IPS-20b (cell line): ENCODE results near the gene FBLN2.

Experiments
- H3K27ac ChIP-seq: one replicate; pipeline ENCODE4 v1.5.1; 2013; ENCODE audit warnings: low read length
- H3K27me3 ChIP-seq: 2 replicates; pipeline ENCODE4 v1.6.1; 2013; ENCODE audit warnings: mild to moderate bottlenecking, low read length, inconsistent platforms; ENCODE audit not compliant: insufficient read depth
- H3K36me3 ChIP-seq: 2 replicates; pipeline ENCODE4 v1.6.1; 2013; ENCODE audit warnings: low read depth, mild to moderate bottlenecking, inconsistent platforms, low read length, moderate library complexity; ENCODE audit not compliant: insufficient read depth
- H3K4me1 ChIP-seq: 2 replicates; pipeline ENCODE4 v1.6.1; 2013; ENCODE audit warnings: mild to moderate bottlenecking, control low read depth, inconsistent platforms, low read length, moderate library complexity; ENCODE audit not compliant: insufficient read depth
- H3K4me3 ChIP-seq: 2 replicates; pipeline ENCODE4 v1.5.1; 2013; ENCODE audit warnings: mild to moderate bottlenecking, low read length, inconsistent platforms
- H3K9ac ChIP-seq: 2 replicates; pipeline ENCODE4 v1.6.1; 2013; ENCODE audit warnings: low read depth, mild to moderate bottlenecking, inconsistent platforms, low read length, moderate library complexity
- H3K9me3 ChIP-seq: 2 replicates; pipeline ENCODE4 v1.6.1; 2013; ENCODE audit warnings: mild to moderate bottlenecking, low read depth, low read length, inconsistent platforms; ENCODE audit not compliant: insufficient read depth

FBLN2 gene

DNA sequence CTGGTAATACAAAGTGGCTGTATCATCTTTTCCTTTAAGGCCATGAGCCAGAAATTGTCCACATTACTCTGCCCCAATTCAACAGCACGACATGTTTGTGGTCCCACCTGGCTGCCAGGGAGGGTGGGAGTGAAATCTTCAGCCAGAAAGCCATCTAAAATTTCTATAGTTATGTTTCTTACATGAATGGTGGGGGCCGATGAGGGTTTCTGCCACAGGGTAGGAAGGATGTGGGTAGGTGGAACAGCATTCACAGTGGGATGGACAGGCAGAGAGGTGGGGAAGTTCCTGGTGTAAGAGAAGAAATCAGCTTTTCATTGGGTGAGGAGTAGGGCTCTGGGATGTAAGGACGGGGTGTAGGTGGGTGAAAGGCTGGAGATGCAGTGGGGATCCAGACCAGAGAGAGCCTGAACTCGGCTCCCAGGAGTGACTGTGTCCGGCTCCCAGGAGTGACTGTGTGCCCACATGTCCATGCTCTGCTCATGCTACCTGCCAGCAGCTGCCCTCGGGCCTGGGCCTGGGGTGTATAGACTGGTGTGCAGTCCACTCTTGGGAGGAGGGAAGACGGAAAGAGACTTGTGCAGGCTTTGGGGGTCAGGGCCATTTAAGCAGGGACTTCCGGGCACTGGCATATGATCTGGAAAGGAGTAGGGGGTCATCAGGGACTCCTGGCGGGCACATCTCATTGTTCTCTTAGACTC is 3.8 kb upstream of the FBLN2 start:
- Histone ChIP-seq H3K9ac (no peak overlapping the region), H3K27ac (no peak overlapping the region), H3K4me3 (no peak overlapping the region), H3K36me3 (no peaks in the 10 kb centered on the region), H3K9me3 (peaks cover 12% of the 10 kb centered on the region; the same call in 1 of the 2 replicates), H3K27me3 (peaks cover 21% of the 10 kb centered on the region), H3K4me1 (peaks cover 6% of the 10 kb centered on the region; the same call in 1 of the 2 replicates)

DNA sequence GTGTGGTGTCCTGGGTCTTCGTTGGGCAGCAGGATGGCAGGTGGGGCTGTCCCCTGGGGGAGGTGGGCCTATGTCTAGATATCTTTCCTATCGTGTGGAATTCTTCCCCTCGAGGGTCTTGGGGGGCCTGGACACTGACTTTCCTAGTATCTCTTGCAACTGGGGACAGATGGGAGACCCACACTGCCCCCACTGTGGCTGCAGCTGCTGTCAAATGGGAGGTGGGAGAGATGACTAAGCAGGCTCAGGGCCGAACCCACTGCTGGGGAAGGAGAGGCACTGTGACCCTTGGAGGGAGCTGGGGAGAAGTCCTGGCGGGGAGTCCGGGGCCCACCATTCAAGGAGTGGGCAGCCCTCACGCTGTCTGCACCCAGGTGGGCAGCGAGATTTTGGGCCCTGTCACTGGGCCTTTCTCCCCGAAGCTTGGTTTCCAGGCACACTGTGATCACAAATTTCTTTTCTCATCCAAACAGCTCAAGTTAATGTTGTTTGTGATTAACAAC is 2.9 kb upstream of the FBLN2 start:
- Histone ChIP-seq H3K27me3 (peaks cover 23% of the 10 kb centered on the region), H3K9me3 (peaks cover 12% of the 10 kb centered on the region; the same call in 1 of the 2 replicates), H3K27ac (no peak overlapping the region), H3K4me1 (peaks cover 6% of the 10 kb centered on the region; the same call in 1 of the 2 replicates), H3K4me3 (no peak overlapping the region), H3K9ac (no peak overlapping the region), H3K36me3 (no peaks in the 10 kb centered on the region)

DNA sequence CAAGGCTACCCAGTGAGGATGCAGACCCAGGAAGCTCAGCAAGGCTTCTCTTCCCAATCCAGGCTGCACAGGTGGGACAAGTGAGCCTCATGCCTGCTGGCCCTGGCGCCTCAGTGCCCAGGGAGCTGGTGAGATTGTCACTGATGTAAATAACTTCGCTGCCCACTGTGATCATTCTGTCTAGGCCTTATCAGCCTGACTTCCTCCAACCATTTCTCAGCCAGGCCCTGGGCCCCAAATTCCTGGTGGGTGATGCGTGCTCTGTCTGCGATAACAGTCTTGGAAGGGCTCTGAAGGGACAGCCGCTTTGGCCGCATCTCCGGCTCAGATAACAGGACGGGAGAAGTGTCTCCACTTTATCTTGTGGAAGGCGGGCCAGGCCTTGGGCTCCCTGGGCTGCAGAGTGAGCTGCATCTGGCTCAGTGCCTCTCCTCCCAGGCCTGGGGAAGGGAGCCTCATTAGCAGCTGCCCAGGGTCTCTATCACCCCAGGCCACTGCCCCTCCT is 2.2 kb upstream of the FBLN2 start:
- no peak overlapping the region for H3K4me3 ChIP-seq
- peaks cover 8% of the 10 kb centered on the region; the same call in 1 of the 2 replicates for H3K9me3 ChIP-seq
- H3K36me3 ChIP-seq, result no peaks in the 10 kb centered on the region
- H3K27ac ChIP-seq, result no peak overlapping the region
- peaks cover 23% of the 10 kb centered on the region for H3K27me3 ChIP-seq
- H3K9ac ChIP-seq, result no peak overlapping the region
- H3K4me1 ChIP-seq, result peaks cover 6% of the 10 kb centered on the region; the same call in 1 of the 2 replicates

DNA sequence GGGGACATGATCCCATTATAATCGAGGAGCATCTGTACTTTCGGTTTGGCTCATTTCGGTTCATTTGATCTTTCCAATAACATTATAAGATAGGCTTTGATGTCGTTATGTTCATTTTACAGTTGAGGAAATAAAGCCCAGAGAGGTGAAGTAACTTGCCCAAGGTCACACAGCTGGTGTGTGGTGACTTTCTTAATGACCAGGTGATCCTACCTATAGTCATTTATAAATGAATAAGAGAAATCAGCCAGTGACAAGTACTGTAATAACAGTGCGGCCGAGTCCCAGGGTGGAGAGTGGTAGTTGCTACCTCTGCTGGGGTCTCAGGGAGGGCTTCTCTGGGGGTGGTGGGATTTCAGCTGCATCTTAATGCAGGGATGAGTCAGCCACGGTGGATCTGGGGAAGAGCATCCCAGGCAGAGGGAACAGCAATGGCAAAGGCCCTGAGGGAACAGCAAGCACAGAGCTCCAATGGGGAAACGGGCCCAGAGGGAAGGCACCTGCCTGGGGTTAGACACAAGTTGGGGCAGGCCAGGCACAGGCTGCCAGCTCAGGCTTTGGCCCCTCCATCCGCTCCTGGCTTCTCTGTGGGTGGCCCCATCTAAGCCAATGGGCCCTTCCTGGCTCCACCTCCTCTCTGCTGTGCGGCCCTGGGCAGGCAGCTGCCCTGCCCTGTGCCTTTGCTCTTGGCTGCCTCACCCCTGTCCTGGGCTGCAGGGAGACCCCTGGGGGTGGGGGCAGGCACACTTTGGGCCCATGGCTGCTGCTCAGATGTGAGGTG is 1.1 kb upstream of the FBLN2 start:
- no peaks in the 10 kb centered on the region for H3K36me3 ChIP-seq
- no peak overlapping the region for H3K9ac ChIP-seq
- H3K27ac ChIP-seq, result no peak overlapping the region
- H3K4me1 ChIP-seq, result peaks cover 6% of the 10 kb centered on the region; the same call in 1 of the 2 replicates
- H3K4me3 ChIP-seq, result no peak overlapping the region
- no peaks in the 10 kb centered on the region for H3K9me3 ChIP-seq
- peaks cover 23% of the 10 kb centered on the region for H3K27me3 ChIP-seq

DNA sequence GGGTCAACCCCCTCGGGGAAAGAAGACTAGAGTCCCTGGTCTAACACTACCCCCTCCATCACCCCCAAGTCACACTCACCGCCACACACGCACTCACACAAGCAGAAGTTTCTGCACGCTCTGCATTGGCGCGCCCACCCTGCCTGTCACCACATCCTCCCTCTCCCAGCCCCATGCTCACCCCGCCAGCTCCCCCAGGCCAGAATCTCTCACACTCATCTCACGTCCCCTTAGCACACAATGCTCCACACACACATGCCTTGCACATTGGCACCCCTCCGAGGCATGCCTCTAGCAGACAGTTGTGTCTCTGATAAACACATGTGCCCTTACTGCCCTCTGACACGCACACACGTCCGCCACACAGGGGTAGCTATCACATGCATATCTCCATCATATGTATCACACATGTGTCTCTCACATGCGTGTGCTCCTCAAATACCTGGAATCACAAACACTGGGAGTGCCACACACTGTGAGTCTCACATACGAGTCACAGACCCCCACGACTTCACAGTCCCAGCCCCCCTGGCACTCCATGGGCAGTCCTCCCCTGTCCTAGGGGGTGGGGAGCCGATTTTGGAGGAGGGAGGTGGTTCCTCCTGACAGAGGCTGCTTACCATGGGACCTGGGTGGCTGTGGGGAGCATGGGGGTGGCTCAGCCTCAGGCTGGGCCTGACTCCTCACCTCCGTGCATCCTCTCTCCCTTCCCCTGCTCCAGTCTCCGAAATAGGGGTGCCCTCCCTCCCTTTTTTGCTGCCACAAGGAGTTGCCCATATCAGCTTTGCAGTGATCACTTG is 898 bp downstream of the FBLN2 start:
- Histone ChIP-seq H3K27me3 (peaks cover 23% of the 10 kb centered on the region), H3K9me3 (no peaks in the 10 kb centered on the region), H3K4me3 (peak overlapping the region; percentile 42; the same call in 1 of the 2 replicates), H3K4me1 (peaks cover 6% of the 10 kb centered on the region; the same call in 1 of the 2 replicates), H3K27ac (no peak overlapping the region), H3K36me3 (no peaks in the 10 kb centered on the region), H3K9ac (no peak overlapping the region)

DNA sequence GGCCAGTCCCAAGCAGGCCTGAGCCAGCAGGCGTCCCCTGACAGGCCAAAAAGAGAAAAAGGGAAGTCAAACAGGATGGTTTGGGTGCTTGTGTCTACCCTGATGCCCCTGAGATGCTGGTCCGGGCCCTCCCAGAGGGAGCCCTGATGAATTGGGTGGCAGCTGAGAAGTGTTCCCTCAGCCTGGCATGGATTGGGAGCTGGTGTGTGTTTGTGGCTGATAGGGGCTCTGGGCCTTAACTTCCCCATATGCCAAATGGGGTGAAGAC is 1.4 kb downstream of the FBLN2 start:
- Histone ChIP-seq H3K36me3 (no peaks in the 10 kb centered on the region), H3K27me3 (peaks cover 23% of the 10 kb centered on the region), H3K9me3 (no peaks in the 10 kb centered on the region), H3K27ac (no peak overlapping the region), H3K4me1 (peaks cover 6% of the 10 kb centered on the region; the same call in 1 of the 2 replicates), H3K4me3 (no peak overlapping the region), H3K9ac (no peak overlapping the region)

DNA sequence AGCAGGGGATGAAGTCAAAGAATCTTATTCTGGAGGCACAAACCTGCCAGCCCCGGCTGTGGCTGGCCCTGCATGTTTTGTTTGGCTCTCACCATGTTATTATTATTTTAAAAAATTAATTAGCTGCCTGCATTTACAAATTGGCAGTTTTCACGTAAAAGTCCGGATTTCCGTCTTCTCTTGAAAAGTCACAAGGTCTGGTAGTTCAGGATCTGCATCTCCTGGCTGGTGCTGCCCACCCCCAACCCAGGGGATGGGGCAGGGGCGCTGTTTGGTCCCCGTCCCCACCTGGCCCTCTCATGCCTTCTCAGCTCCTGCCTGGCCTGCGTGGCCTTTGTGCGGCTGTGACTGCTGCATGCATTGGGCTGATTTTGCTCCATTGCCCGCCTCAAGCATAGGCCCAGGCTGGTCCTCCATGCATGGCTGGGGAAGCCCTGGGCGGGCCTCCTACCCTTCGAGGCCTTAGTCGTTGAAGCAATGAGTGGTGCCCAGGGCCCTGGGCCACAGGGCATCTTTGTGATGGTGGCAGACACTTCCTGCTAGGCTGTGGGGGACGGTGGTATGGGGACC is 2.0 kb downstream of the FBLN2 start:
- no peak overlapping the region for H3K27ac ChIP-seq
- H3K9me3 ChIP-seq, result no peaks in the 10 kb centered on the region
- peaks cover 23% of the 10 kb centered on the region for H3K27me3 ChIP-seq
- H3K36me3 ChIP-seq, result no peaks in the 10 kb centered on the region
- H3K4me1 ChIP-seq, result peaks cover 6% of the 10 kb centered on the region; the same call in 1 of the 2 replicates
- H3K9ac ChIP-seq, result no peak overlapping the region
- no peak overlapping the region for H3K4me3 ChIP-seq

DNA sequence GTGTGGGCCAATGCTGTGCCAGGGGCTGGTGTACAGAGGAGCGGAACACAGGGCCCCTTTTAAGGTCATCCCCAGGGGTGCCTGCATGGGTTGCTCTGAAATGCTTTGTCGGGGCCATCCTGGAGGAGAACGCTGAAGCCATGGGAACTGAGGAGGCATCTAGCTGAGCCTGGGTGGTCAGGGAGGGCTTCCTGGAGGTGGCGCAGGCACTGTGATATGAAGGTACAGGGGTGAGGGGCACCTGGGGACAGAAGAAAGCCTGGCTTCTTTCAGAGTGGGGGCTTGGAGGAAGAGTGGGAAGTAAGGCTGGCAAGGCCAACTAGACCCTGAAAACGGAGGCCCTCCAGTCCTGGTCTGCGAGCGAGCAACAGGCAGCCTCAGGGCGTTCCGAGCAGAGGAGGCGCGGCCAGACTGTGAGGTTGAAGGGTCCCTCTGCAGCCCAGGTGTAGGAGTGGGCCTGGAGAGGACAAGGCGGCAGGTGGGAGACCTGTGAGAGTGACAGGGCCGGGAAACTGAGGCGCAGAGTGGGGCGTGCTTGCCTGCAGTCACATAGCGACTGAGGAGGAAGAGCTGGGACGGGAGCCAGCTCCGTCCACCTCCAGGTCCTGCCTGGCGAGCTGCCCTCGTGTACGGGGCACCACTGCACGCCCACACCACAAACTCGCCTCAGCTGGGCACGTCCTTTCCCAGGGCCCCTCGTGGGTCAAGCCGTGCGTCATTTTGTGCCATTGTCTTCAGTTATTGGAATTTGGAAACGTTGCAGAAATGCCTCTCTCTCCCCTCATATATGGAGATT is 4.1 kb downstream of the FBLN2 start:
- H3K36me3 ChIP-seq, result no peaks in the 10 kb centered on the region
- peaks cover 6% of the 10 kb centered on the region; the same call in 1 of the 2 replicates for H3K4me1 ChIP-seq
- no peak overlapping the region for H3K27ac ChIP-seq

DNA sequence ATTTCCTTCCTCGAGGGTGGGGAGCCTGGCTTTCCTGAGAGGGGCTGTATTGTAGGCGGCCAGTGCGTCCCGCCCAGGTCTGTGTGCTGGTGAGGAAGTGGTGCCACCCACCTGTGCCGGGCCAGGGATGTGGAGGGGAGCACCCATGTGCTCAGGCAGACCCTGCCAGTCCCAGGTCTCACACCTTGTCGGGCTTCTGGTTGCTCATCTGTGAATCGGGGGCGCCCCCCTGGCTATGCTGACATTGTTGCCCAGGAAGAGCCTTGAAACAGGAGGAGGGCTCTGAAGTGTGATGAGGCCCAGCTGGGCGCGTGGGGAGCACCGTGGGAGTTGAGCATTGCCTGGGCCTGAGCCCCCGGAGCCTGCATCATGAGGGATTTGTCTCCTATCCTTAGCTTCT is 4.8 kb downstream of the FBLN2 start:
- Histone ChIP-seq H3K27me3 (peaks cover 13% of the 10 kb centered on the region), H3K36me3 (no peaks in the 10 kb centered on the region), H3K4me1 (no peaks in the 10 kb centered on the region; the same call in 1 of the 2 replicates), H3K4me3 (no peak overlapping the region), H3K9me3 (no peaks in the 10 kb centered on the region), H3K9ac (no peak overlapping the region), H3K27ac (no peak overlapping the region)

More for the DNA sequence above, 4.1 kb downstream of the FBLN2 start:
- Histone ChIP-seq H3K9me3 (no peaks in the 10 kb centered on the region), H3K4me3 (no peak overlapping the region), H3K9ac (no peak overlapping the region), H3K27me3 (peaks cover 19% of the 10 kb centered on the region)

DNA sequence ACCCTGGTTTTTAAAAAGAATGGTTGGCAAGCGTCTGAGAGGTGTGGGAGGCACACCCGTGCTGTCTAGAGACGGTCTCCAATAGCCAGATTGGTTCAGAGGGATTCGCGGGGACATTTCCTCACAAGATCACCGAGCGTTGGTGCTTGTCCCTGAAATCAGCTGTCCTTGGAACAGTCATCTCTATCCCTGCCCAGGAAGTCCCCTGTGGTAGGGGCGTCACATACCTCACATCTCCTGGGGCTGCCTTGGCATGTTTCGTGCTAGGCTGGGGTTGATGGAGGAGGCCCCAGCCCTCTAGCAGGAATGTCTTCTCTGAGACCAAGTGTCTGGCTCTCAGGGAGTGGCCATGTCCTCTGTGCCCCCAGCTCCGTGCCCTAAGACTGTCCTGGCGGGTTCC is 6.8 kb downstream of the FBLN2 start:
- H3K36me3 ChIP-seq, result no peaks in the 10 kb centered on the region
- H3K4me1 ChIP-seq, result no peaks in the 10 kb centered on the region; the same call in 1 of the 2 replicates
- H3K9me3 ChIP-seq, result no peaks in the 10 kb centered on the region
- H3K9ac ChIP-seq, result no peak overlapping the region
- H3K4me3 ChIP-seq, result no peak overlapping the region
- H3K27ac ChIP-seq, result no peak overlapping the region
- no peaks in the 10 kb centered on the region for H3K27me3 ChIP-seq
